HepG2 (cell line): ENCODE results near the gene METRNL. TPM values are rescaled to one million over a fixed set of nuclear protein-coding genes. Genes with fewer than 3 reads are reported as not detected.

Experiments
- ATF1 ChIP-seq: IDR thresholded peaks from 2 replicates; pipeline ENCODE4 v1.6.1; 2016; ENCODE audit warnings: mild to moderate bottlenecking, control low read depth
- ATM ChIP-seq: fragments of 450-650 bp; IDR thresholded peaks from 2 replicates; pipeline ENCODE4 v1.7.1; 2017; ENCODE audit warnings: mild to moderate bottlenecking, borderline replicate concordance
- ATRX ChIP-seq: sonication (generic); formaldehyde crosslinking; IDR thresholded peaks from 2 replicates; pipeline ENCODE4 v1.4.0; 2020; ENCODE audit warnings: missing genetic modification reagents, borderline replicate concordance
- BHLHE40 ChIP-seq: IDR thresholded peaks from 2 replicates; pipeline ENCODE4 v1.6.1; 2011; ENCODE audit warnings: low read length, improper control_type of control experiment
- DBP ChIP-seq: sonication (generic); formaldehyde crosslinking; IDR thresholded peaks from 2 replicates; pipeline ENCODE4 v1.4.0; 2020; ENCODE audit warnings: missing genetic modification reagents; ENCODE audit errors: not compliant biosample characterization
- GATAD2A ChIP-seq: IDR thresholded peaks from 2 replicates; pipeline ENCODE4 v1.6.1; 2016
- HOXA7 ChIP-seq: sonication (generic); formaldehyde crosslinking; IDR thresholded peaks from 2 replicates; pipeline ENCODE4 v1.8.1; 2022; ENCODE audit warnings: mild to moderate bottlenecking, missing genetic modification reagents, moderate library complexity
- MIER2 ChIP-seq: IDR thresholded peaks from 2 replicates; pipeline ENCODE4 v1.6.1; 2016; ENCODE audit warnings: missing biosample characterization, missing genetic modification reagents
- NRL ChIP-seq: sonication (generic); formaldehyde crosslinking; IDR thresholded peaks from 2 replicates; pipeline ENCODE4 v1.5.0; 2020; ENCODE audit warnings: missing genetic modification reagents, mild to moderate bottlenecking, moderate library complexity, borderline replicate concordance
- PRMT3 ChIP-seq: sonication (generic); formaldehyde crosslinking; IDR thresholded peaks from 2 replicates; pipeline ENCODE4 v1.8.1; 2022; ENCODE audit warnings: low read depth, mild to moderate bottlenecking, moderate library complexity, missing genetic modification reagents, borderline replicate concordance
- RARA ChIP-seq: IDR thresholded peaks from 2 replicates; pipeline ENCODE4 v1.6.1; 2016; ENCODE audit warnings: missing genetic modification reagents, missing compliant biosample characterization
- RBM39 ChIP-seq: fragments of 200-400 bp; formaldehyde crosslinking; IDR thresholded peaks from one replicate; pipeline ENCODE4 v1.6.1; 2018; ENCODE audit warnings: antibody characterized with exemption, mild to moderate bottlenecking, low read depth, low read length; ENCODE audit not compliant: poor library complexity, severe bottlenecking
- RCOR2 ChIP-seq: IDR thresholded peaks from 2 replicates; pipeline ENCODE4 v1.6.1; 2016; ENCODE audit warnings: missing biosample characterization, missing genetic modification reagents
- REL ChIP-seq: sonication (generic); formaldehyde crosslinking; conservative IDR thresholded peaks from 2 replicates; pipeline ENCODE4 v1.8.0; 2022; ENCODE audit warnings: mild to moderate bottlenecking, missing genetic modification reagents, moderate library complexity
- RFX3 ChIP-seq: IDR thresholded peaks from 2 replicates; pipeline ENCODE4 v1.6.1; 2016; ENCODE audit warnings: missing biosample characterization, missing genetic modification reagents
- RORA ChIP-seq: sonication (generic); formaldehyde crosslinking; IDR thresholded peaks from 2 replicates; pipeline ENCODE4 v1.5.0; 2020; ENCODE audit warnings: mild to moderate bottlenecking, missing genetic modification reagents, moderate library complexity
- SATB2 ChIP-seq: sonication (generic); formaldehyde crosslinking; IDR thresholded peaks from 2 replicates; pipeline ENCODE4 v1.5.0; 2020; ENCODE audit warnings: missing genetic modification reagents
- SRF ChIP-seq: IDR thresholded peaks from 2 replicates; pipeline ENCODE4 v1.6.1; 2011; ENCODE audit warnings: mild to moderate bottlenecking, low read depth, low read length, moderate library complexity
- TEF ChIP-seq: sonication (generic); formaldehyde crosslinking; IDR thresholded peaks from 2 replicates; pipeline ENCODE4 v1.5.0; 2020; ENCODE audit warnings: missing genetic modification reagents
- ZBTB4 ChIP-seq: sonication (generic); formaldehyde crosslinking; IDR thresholded peaks from 2 replicates; pipeline ENCODE4 v1.4.0; 2020; ENCODE audit warnings: missing genetic modification reagents, mild to moderate bottlenecking, borderline replicate concordance
- ZBTB42 ChIP-seq: sonication (generic); formaldehyde crosslinking; IDR thresholded peaks from 2 replicates; pipeline ENCODE4 v1.5.0; 2020; ENCODE audit warnings: mild to moderate bottlenecking, missing genetic modification reagents
- ZFP1 ChIP-seq: IDR thresholded peaks from 2 replicates; pipeline ENCODE4 v1.6.1; 2016
- ZGPAT ChIP-seq: IDR thresholded peaks from 2 replicates; pipeline ENCODE4 v1.6.1; 2016; ENCODE audit warnings: mild to moderate bottlenecking
- ZMAT3 ChIP-seq: sonication (generic); formaldehyde crosslinking; conservative IDR thresholded peaks from 2 replicates; pipeline ENCODE4 v1.7.0; 2021; ENCODE audit warnings: missing genetic modification reagents
- ZNF672 ChIP-seq: sonication (generic); formaldehyde crosslinking; IDR thresholded peaks from 2 replicates; pipeline ENCODE4 v1.8.1; 2022; ENCODE audit warnings: missing genetic modification reagents
- ZNF891 ChIP-seq: sonication (generic); formaldehyde crosslinking; IDR thresholded peaks from 2 replicates; pipeline ENCODE4 v1.5.0; 2020; ENCODE audit warnings: mild to moderate bottlenecking, missing genetic modification reagents
- polyA plus RNA-seq, 8 experiments: library from polyadenylated mRNA; depleted of rRNA in 3 of 8; stranded (reverse) in 7 of 8; unstranded in 1 of 8; fragments of >200 nt; fragmentation: Illumina TruSeq in 4 of 8; extraction: Trizol in 4 of 8; gene quantifications; 2 replicates each; pipeline versions ENCODE4 v1.2.1 to v1.2.3, GENCODE V29; 2011 to 2016; ENCODE audit warnings: low read depth in 4 of 8, missing spikeins in 1 of 8, mixed read lengths in 1 of 8; ENCODE audit not compliant: insufficient read depth in 1 of 8
- total RNA-seq, 5 experiments: library from RNA; depleted of rRNA; stranded (reverse); fragments of >200 nt; fragmentation: Illumina TruSeq; extraction: Trizol; gene quantifications; 2 replicates each; pipeline ENCODE4 v1.2.3, GENCODE V29; 2016; ENCODE audit warnings: low read depth in 1 of 5

Gene METRNL
- total and polyA plus RNA-seq, 2 of the 13 experiments (the other 11 are each of a cell fraction or from before 2014, with no cell fraction given) = 0.66 to 0.84 TPM

GRCh38 chr17:83051396-83052240 is 27.8 kb upstream of the METRNL start (continued):
- TF ChIP-seq RARA (CRISPR knock-in tag) = peak; percentile 28
- TF ChIP-seq NRL (CRISPR knock-in tag) = no peak
- no peak for TF ChIP-seq MIER2 (CRISPR knock-in tag)
- 0 out of 2 replicates have a peak, but pooled peaks have one; percentile 62 for TF ChIP-seq SATB2 (CRISPR knock-in tag)
- peak; percentile 57 for TF ChIP-seq GATAD2A (CRISPR knock-in tag)
- no peak for TF ChIP-seq ZFP1 (CRISPR knock-in tag)
- TF ChIP-seq SRF = no peak
- TF ChIP-seq RORA (CRISPR knock-in tag) = no peak
- peak; percentile 62; the same call in 1 of the 2 replicates for TF ChIP-seq ZNF891 (CRISPR knock-in tag)
- TF ChIP-seq ZGPAT (CRISPR knock-in tag) = peak; percentile 96
- TF ChIP-seq ATM = no peak
- TF ChIP-seq HOXA7 (CRISPR knock-in tag) = no peak
- TF ChIP-seq DBP (CRISPR knock-in tag) = no peak
- TF ChIP-seq ATRX = no peak
- TF ChIP-seq RFX3 (CRISPR knock-in tag) = no peak
- 0 out of 2 replicates have a peak, but pooled peaks have one; percentile 13 for TF ChIP-seq ZBTB4 (CRISPR knock-in tag)
- peak; percentile 53; the same call in 1 of the 2 replicates for TF ChIP-seq REL (CRISPR knock-in tag)
- no peak; the same call in 1 of the 2 replicates for TF ChIP-seq ZMAT3 (CRISPR knock-in tag)
- peak; percentile 29 for TF ChIP-seq RBM39
- no peak for TF ChIP-seq PRMT3 (CRISPR knock-in tag)
- TF ChIP-seq ZNF672 (CRISPR knock-in tag) = no peak
- no peak for TF ChIP-seq ATF1 (CRISPR knock-in tag)
- peak; percentile 34; the same call in 1 of the 2 replicates for TF ChIP-seq BHLHE40
- no peak for TF ChIP-seq RCOR2 (CRISPR knock-in tag)
- TF ChIP-seq TEF = peak; percentile 40; the same call in 1 of the 2 replicates
- TF ChIP-seq ZBTB42 (CRISPR knock-in tag) = no peak; the same call in 1 of the 2 replicates
